ENCODE data around the gene PIK3CB.

GRCh38 chr3:138785951-138786350 lies 48.8 kb downstream of the PIK3CB start:
- TF ChIP-seq CTCF (IDR thresholded peaks at IDR 0.05; ENCODE audit: low read length) = no peak
- no peak for TF ChIP-seq EZH2phosphoT487 (IDR thresholded peaks at IDR 0.05; ENCODE audit: low read length)
